T-helper 22 cell (primary cell): ENCODE data around the gene SLC1A2.

Experiments used
- DNase-seq: peaks from one replicate; pipeline ENCODE4 v3.0.0-alpha.2; 2020; ENCODE audit warnings: low read depth

SLC1A2 gene

GRCh38 chr11:35419184-35419829 is at the start of gene SLC1A2:
TSS of gene SLC1A2 (minus strand) at chr11:35419558. CDS start at chr11:35418966, 592 bp downstream.
- DNase-seq = no peak

GRCh38 chr11:35466058-35466457 is 46.7 kb upstream of the SLC1A2 start:
- DNase-seq = no peak

GRCh38 chr11:35464308-35464707 is 45.0 kb upstream of the SLC1A2 start:
- no peak for DNase-seq

- no peak for DNase-seq
Measured at GRCh38 chr11:35463331-35463751, 44.0 kb upstream of the SLC1A2 start.

- DNase-seq = no peak
Measured at GRCh38 chr11:35461917-35462538, 42.7 kb upstream of the SLC1A2 start.

- no peak for DNase-seq
Measured at GRCh38 chr11:35459489-35459888, 40.1 kb upstream of the SLC1A2 start.

GRCh38 chr11:35458846-35459245 is 39.5 kb upstream of the SLC1A2 start:
- no peak for DNase-seq

- no peak for DNase-seq
Measured at GRCh38 chr11:35454362-35454761, 35.0 kb upstream of the SLC1A2 start.

GRCh38 chr11:35436581-35437250 is 17.4 kb upstream of the SLC1A2 start:
- no peak for DNase-seq

- no peak for DNase-seq
Measured at GRCh38 chr11:35433588-35433987, 14.2 kb upstream of the SLC1A2 start.

- DNase-seq = no peak
Measured at GRCh38 chr11:35432464-35432863, 13.1 kb upstream of the SLC1A2 start.

GRCh38 chr11:35427071-35427470 is 7.7 kb upstream of the SLC1A2 start:
- DNase-seq = no peak

- no peak for DNase-seq
Measured at GRCh38 chr11:35426351-35426750, 7.0 kb upstream of the SLC1A2 start.

- DNase-seq = no peak
Measured at GRCh38 chr11:35425603-35426212, 6.3 kb upstream of the SLC1A2 start.

- no peak for DNase-seq
Measured at GRCh38 chr11:35424157-35424940, 5.0 kb upstream of the SLC1A2 start.

GRCh38 chr11:35420371-35420770 is 1.0 kb upstream of the SLC1A2 start:
- no peak for DNase-seq

- DNase-seq = no peak
Measured at GRCh38 chr11:35419830-35420333, 524 bp upstream of the SLC1A2 start.

GRCh38 chr11:35418282-35419183 is 825 bp downstream of the SLC1A2 start:
- no peak for DNase-seq

GRCh38 chr11:35415487-35415886 is 3.9 kb downstream of the SLC1A2 start:
- DNase-seq = no peak

- no peak for DNase-seq
Measured at GRCh38 chr11:35414776-35415175, 4.6 kb downstream of the SLC1A2 start.

- DNase-seq = no peak
Measured at GRCh38 chr11:35414311-35414710, 5.0 kb downstream of the SLC1A2 start.
